Tibial nerve (tissue), 4 donors: Measurements from ENCODE around the gene WDR64.

ENCODE experiments used
- EP300 ChIP-seq, 2 donors: sonication (generic); formaldehyde crosslinking; IDR thresholded peaks; one replicate each; pipeline ENCODE4 v1.6.1; 2017; ENCODE audit warnings: antibody characterized with exemption in 2 of 2, mild to moderate bottlenecking in 1 of 2
- TF ChIP-seq, protein P1 (sequence below), 5 experiments: fragments of 200-600 bp in 3 of 5; fragments of 450-650 bp in 2 of 5; sonication (generic) in 3 of 5; IDR thresholded peaks; one replicate each; pipeline ENCODE4 v1.5.1; 2016 to 2019; ENCODE audit warnings: antibody characterized with exemption in 5 of 5, mild to moderate bottlenecking in 3 of 5, moderate library complexity in 2 of 5

DNA sequence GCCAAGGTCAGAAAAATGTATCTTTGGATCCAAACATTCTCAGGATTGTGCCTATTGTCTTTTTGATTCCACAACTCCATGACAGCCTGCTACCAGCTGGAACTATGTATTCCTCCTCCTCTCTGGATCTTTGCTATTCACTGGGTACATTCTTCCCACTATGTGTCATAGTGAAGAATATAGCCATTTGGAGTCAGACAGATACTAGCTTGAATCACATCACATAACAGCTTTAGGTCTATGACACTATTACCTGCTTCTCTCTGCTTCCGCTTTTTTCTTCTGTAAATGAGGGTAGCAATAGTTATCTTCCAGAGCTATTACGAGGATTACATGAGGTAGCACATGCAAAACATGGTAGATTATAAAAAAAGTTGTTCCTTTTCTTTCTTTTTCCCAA lies 190.5 kb downstream of the WDR64 start:
- TF ChIP-seq, protein P1, sequence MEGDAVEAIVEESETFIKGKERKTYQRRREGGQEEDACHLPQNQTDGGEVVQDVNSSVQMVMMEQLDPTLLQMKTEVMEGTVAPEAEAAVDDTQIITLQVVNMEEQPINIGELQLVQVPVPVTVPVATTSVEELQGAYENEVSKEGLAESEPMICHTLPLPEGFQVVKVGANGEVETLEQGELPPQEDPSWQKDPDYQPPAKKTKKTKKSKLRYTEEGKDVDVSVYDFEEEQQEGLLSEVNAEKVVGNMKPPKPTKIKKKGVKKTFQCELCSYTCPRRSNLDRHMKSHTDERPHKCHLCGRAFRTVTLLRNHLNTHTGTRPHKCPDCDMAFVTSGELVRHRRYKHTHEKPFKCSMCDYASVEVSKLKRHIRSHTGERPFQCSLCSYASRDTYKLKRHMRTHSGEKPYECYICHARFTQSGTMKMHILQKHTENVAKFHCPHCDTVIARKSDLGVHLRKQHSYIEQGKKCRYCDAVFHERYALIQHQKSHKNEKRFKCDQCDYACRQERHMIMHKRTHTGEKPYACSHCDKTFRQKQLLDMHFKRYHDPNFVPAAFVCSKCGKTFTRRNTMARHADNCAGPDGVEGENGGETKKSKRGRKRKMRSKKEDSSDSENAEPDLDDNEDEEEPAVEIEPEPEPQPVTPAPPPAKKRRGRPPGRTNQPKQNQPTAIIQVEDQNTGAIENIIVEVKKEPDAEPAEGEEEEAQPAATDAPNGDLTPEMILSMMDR (IDR thresholded peaks at IDR 0.05), result no peak
- no peak for TF ChIP-seq EP300 (IDR thresholded peaks at IDR 0.05)
